ENCODE results near the gene AP2A1. TPM values are rescaled to one million over a fixed set of nuclear protein-coding genes. Genes with fewer than 3 reads are reported as not detected.

The AP2A1 gene
- total and polyA plus RNA-seq, 2 donors (not counting 3 experiments of a cell fraction or from before 2014, with no cell fraction given): 108 to 113 TPM

GRCh38 chr19:49823472-49823871, 56.7 kb downstream of the AP2A1 start:
- FAIRE-seq (no peak), DNase-seq (ENCODE audit: low read depth, low spot score) (no peak)
- Histone ChIP-seq H3K27me3 (ENCODE audit: control insufficient read depth in 2 of 2, insufficient read depth in 2 of 2, low read length in 2 of 2) (no peaks in the 10 kb centered on the region), H3K9ac (replicated peaks; ENCODE audit: extremely low read depth, insufficient read depth, low read length) (no peak overlapping the region), H3K4me2 (ENCODE audit: insufficient read depth, low read length) (no peak overlapping the region), H3K9me1 (replicated peaks; ENCODE audit: control insufficient read depth, extremely low read depth, insufficient read depth, low read length) (no peaks in the 10 kb centered on the region), H3K27ac (ENCODE audit: insufficient read depth, low read depth, low read length) (no peak overlapping the region), H3K9me3 (replicated peaks; ENCODE audit: control insufficient read depth, insufficient read depth, low read length) (no peaks in the 10 kb centered on the region), H3K36me3 (ENCODE audit: control insufficient read depth in 2 of 2, extremely low read depth in 1 of 2, insufficient read depth in 2 of 2, low read length in 2 of 2) (peaks cover 0 to 16% of the 10 kb centered on the region in 2 experiments), H2AFZ (ENCODE audit: low read depth, low read length) (no peak overlapping the region), H4K20me1 (replicated peaks; ENCODE audit: control insufficient read depth, extremely low read depth, insufficient read depth, low read length) (no peaks in the 10 kb centered on the region), H3K79me2 (ENCODE audit: control insufficient read depth, insufficient read depth, low read length) (peaks cover 21% of the 10 kb centered on the region), H3K4me3 (replicated peaks in 1 of 3; ENCODE audit: insufficient read depth in 1 of 3, low read depth in 1 of 3, low read length in 3 of 3) (no peak overlapping the region), H3K4me1 (ENCODE audit: control insufficient read depth, extremely low read depth, insufficient read depth, low read length) (peaks cover 11% of the 10 kb centered on the region)
- BruUV-seq (replicated peaks): no TSS peak
- intact Hi-C loops (cut with micrococcal nuclease): no loop called here
- CTCF ChIA-PET: no interaction called here
- POLR2A ChIA-PET: no interaction called here
- TF ChIP-seq GATA2 (IDR thresholded peaks at IDR 0.05; ENCODE audit: insufficient read depth, insufficient read length, low read depth, low read length) (no peak), POLR2AphosphoS5 (IDR thresholded peaks at IDR 0.05; ENCODE audit: insufficient read depth, low read depth, low read length) (no peak), JUN (IDR thresholded peaks at IDR 0.05; ENCODE audit: borderline replicate concordance, insufficient read depth, insufficient read length, low read depth) (no peak), MAX (IDR thresholded peaks at IDR 0.05; ENCODE audit: insufficient read depth, insufficient read length) (no peak), EZH2 (IDR thresholded peaks at IDR 0.05; ENCODE audit: borderline replicate concordance, low read depth, low read length, severe bottlenecking) (no peak), MYC (IDR thresholded peaks at IDR 0.05; ENCODE audit: low read depth, low read length) (no peak), CTCF (IDR thresholded peaks at IDR 0.05; ENCODE audit: extremely low read depth in 1 of 2, insufficient read depth in 1 of 2, low read depth in 1 of 2, low read length in 2 of 2) (no peak), FOS (IDR thresholded peaks at IDR 0.05; ENCODE audit: borderline replicate concordance, insufficient read depth, low read length) (no peak), POLR2A (IDR thresholded peaks at IDR 0.05; ENCODE audit: low read depth, low read length) (no peak)
- dilution Hi-C loops (cut with MboI; ENCODE audit: extremely low pct_ligation_motif_present, low sequenced_read_pairs): no loop called here
